Ovary (tissue), 9 donors: ENCODE results near the gene CSNK2A1. TPM values are rescaled to one million over a fixed set of nuclear protein-coding genes. Genes with fewer than 3 reads are reported as not detected.

Experiments used
- DNase-seq, 5 donors: peaks; one replicate each; pipeline ENCODE4 v3.0.0-alpha.2; 2019 to 2020
- H3K27ac ChIP-seq, 2 donors: fragments of 200-600 bp; one replicate each; pipeline versions ENCODE4 v1.5.1 to v1.8.0; 2019 to 2022
- H3K27me3 ChIP-seq: fragments of 200-600 bp; one replicate; pipeline ENCODE4 v1.8.0; 2022
- H3K36me3 ChIP-seq: fragments of 200-600 bp; sonication (generic); one replicate; pipeline ENCODE4 v1.5.1; 2019
- H3K4me1 ChIP-seq: one replicate; pipeline ENCODE4 v1.8.1; 2013; ENCODE audit warnings: mild to moderate bottlenecking, moderate library complexity; ENCODE audit not compliant: insufficient read depth
- H3K4me3 ChIP-seq: fragments of 200-600 bp; sonication (generic); one replicate; pipeline ENCODE4 v1.5.1; 2017
- H3K9me3 ChIP-seq, 2 donors: fragments of 200-600 bp in 1 of 2; sonication (generic) in 1 of 2; one replicate each; pipeline versions ENCODE4 v1.5.1 to v1.8.1; 2013 to 2019; ENCODE audit warnings: mild to moderate bottlenecking in 1 of 2, moderate library complexity in 1 of 2
- EP300 ChIP-seq: sonication (generic); formaldehyde crosslinking; IDR thresholded peaks from one replicate; pipeline ENCODE4 v1.6.1; 2017; ENCODE audit warnings: antibody characterized with exemption
- POLR2A ChIP-seq: fragments of 450-650 bp; IDR thresholded peaks from one replicate; pipeline ENCODE4 v1.6.1; 2017; ENCODE audit warnings: antibody characterized with exemption, mild to moderate bottlenecking, moderate library complexity
- WGBS, 3 donors: extraction: QIAGEN DNeasy Blood & Tissue Kit in 1 of 3; methylation state at CpG; one replicate each; pipeline versions ENCODE4 v1.1.5 to v1.1.7; 2013 to 2017; 5-methylcytosine and 5-hydroxymethylcytosine counted together
- intact Hi-C, 4 donors: fragments of 100-400 bp; cut with DNase I; formaldehyde crosslinking; loops; one replicate each; pipeline versions ENCODE4 v1.11.0 to v1.15.1; 2022 to 2023
- polyA plus RNA-seq, 2 donors: library from polyadenylated mRNA; stranded (reverse); fragments of 200-250 nt in 1 of 2; fragments of 350-450 nt in 1 of 2; fragmentation: Illumina TruSeq in 1 of 2; extraction: RNeasy Lipid Tissue Mini Kit (QIAGEN cat#74804) in 1 of 2; gene quantifications; one replicate each; pipeline ENCODE4 v1.2.3, GENCODE V29; 2013 to 2014
- total RNA-seq, 7 donors: library from RNA; depleted of rRNA in 2 of 7; stranded (reverse); fragments of >200 nt in 2 of 7; fragmentation: NEBNext Ultra II Directional in 3 of 7; extraction: Animal tissue kit (Norgen Biotek cat#: 25700) in 3 of 7; gene quantifications; one replicate each; pipeline versions ENCODE4 v1.1.0 to v1.2.4, GENCODE V29; 2016 to 2023
- TF ChIP-seq, protein P1 (sequence below), 3 donors: fragments of 450-650 bp in 2 of 3; fragments of 200-600 bp in 1 of 3; IDR thresholded peaks; one replicate each; pipeline versions ENCODE4 v1.5.1 to v1.8.0; 2016 to 2022; ENCODE audit warnings: antibody characterized with exemption in 3 of 3, mild to moderate bottlenecking in 1 of 3
- donor health status: DM: no; HTN: no; CAD: no; lungs with moderate emphysema.
- donor health status: DM: no; HTN: no; CAD: no.
- donor health status: Bipolar disorder and iron deficiency.
- donor health status: DM: yes; HTN: yes; CAD: no.
- donor health status: DM: no; HTN: no; CAD: no.
- donor health status: DM: yes; HTN: yes; CAD: no.

The CSNK2A1 gene
- total and polyA plus RNA-seq, 9 donors = 35.8 to 145 (median 95.7) TPM

DNA sequence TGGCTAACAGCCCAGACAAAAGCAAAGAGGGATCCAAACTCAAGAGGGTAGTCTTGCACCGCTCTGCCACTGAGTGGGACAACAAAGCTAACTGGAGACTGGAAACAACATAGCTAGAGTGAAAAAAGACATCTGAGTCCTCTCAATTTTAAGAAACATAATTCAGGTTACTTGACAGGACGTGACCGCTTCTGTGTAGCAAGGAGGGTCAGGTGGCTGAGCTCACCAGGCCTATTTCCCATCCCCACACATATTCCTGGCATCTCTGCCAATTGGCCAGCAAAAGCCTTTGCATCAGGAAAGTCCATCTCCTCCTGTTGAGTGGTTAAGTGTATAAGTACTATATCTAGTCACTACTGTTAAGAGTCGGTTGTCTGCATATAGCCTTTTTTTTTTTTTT is 55.9 kb downstream of the CSNK2A1 start:
- intact Hi-C loops = no loop called here
- H3K36me3 ChIP-seq = no peaks in the 10 kb centered on the region

DNA sequence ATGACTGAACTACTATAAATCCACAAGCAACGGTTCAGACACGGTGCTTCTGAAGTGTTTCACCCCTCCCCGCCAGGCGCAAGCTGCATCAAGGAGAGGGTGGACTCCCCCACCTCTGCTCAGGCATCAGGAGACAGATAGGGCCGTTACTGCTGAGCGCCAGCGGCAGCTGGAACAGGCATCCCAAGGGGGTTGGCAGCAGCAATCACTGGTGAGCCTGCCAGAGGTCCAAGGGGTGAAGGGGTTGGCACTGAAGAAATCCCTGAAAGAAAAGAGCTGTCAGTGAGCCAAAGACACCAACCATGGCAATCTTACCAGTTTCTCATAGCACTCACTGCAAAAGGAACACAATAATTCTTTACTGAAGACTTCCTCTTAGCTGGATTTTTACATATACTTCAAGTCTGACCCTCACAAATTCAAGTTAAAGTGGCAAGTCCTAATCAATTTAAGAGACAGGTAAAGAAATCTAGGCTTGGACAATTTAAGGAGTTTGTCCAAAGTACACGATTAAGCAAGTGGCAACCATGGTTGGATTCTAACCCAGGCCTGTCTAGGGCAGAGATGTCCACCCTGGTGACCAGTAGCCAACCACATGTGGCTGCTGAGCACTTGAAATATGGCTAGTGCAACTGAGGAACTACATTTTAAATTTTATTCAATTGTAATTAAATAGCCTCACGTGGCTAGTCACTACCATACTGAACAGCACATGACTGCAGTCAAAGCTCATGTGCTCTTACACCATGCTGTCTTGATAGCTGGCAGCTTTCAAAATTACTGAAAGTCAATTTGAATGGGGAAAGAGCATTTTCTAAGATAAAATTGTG is 59.6 kb downstream of the CSNK2A1 start:
- Histone ChIP-seq H3K27ac (no peak overlapping the region), H3K4me1 (no peaks in the 10 kb centered on the region), H3K4me3 (no peak overlapping the region), H3K27me3 (no peaks in the 10 kb centered on the region), H3K9me3 (no peaks in the 10 kb centered on the region), H3K36me3 (no peaks in the 10 kb centered on the region)
- 27 to 42% (median 29%) methylated on average over 9 of the region's 9 CpGs for WGBS, 3 donors
- intact Hi-C loops = no loop called here
- DNase-seq = peak in 4 of 5 donors; percentile 23 to 51 (median 38)
- TF ChIP-seq, protein P1, sequence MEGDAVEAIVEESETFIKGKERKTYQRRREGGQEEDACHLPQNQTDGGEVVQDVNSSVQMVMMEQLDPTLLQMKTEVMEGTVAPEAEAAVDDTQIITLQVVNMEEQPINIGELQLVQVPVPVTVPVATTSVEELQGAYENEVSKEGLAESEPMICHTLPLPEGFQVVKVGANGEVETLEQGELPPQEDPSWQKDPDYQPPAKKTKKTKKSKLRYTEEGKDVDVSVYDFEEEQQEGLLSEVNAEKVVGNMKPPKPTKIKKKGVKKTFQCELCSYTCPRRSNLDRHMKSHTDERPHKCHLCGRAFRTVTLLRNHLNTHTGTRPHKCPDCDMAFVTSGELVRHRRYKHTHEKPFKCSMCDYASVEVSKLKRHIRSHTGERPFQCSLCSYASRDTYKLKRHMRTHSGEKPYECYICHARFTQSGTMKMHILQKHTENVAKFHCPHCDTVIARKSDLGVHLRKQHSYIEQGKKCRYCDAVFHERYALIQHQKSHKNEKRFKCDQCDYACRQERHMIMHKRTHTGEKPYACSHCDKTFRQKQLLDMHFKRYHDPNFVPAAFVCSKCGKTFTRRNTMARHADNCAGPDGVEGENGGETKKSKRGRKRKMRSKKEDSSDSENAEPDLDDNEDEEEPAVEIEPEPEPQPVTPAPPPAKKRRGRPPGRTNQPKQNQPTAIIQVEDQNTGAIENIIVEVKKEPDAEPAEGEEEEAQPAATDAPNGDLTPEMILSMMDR (IDR thresholded peaks at IDR 0.05) = no peak
- TF ChIP-seq EP300 (no peak), POLR2A (no peak)

More for the DNA sequence above, 55.9 kb downstream of the CSNK2A1 start:
- no peaks in the 10 kb centered on the region for H3K4me1 ChIP-seq
- no peaks in the 10 kb centered on the region for H3K9me3 ChIP-seq
- 82 to 94% (median 85%) methylated on average over 4 of the region's 4 CpGs for WGBS, 3 donors
- H3K4me3 ChIP-seq = no peak overlapping the region
- no peaks in the 10 kb centered on the region for H3K27me3 ChIP-seq
- TF ChIP-seq EP300 (no peak), POLR2A (no peak)
- TF ChIP-seq, protein P1 (IDR thresholded peaks at IDR 0.05) = no peak
- no peak overlapping the region for H3K27ac ChIP-seq
- no peak for DNase-seq

DNA sequence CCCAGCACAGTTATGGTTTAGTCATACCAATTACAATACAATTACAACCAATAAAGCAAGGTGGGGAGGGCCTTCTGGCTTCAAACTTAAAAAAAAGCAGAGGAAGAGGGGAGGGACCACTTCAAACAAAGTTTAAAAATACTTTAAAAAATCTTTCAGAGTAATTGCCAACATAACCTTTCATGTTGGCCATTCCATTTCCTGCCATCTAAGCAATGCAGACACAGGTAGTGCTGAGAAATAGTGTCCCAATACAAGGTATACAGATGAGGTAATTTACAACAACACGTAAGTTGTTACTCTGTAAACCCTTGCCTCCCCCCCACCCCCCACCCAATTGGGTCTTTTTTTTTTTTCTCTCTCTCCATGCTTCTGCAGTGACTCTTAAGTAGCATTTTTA is 62.4 kb downstream of the CSNK2A1 start:
- Histone ChIP-seq H3K4me3 (no peak overlapping the region), H3K36me3 (no peaks in the 10 kb centered on the region), H3K9me3 (no peaks in the 10 kb centered on the region), H3K27me3 (no peaks in the 10 kb centered on the region), H3K4me1 (no peaks in the 10 kb centered on the region), H3K27ac (no peak overlapping the region)
- intact Hi-C loops = no loop called here
- WGBS, 3 donors = 85 to 92% (median 86%) methylated on average over 1 of the region's 1 CpG
- no peak for DNase-seq
- TF ChIP-seq POLR2A (no peak), EP300 (no peak)
- TF ChIP-seq, protein P1 (IDR thresholded peaks at IDR 0.05) = no peak

DNA sequence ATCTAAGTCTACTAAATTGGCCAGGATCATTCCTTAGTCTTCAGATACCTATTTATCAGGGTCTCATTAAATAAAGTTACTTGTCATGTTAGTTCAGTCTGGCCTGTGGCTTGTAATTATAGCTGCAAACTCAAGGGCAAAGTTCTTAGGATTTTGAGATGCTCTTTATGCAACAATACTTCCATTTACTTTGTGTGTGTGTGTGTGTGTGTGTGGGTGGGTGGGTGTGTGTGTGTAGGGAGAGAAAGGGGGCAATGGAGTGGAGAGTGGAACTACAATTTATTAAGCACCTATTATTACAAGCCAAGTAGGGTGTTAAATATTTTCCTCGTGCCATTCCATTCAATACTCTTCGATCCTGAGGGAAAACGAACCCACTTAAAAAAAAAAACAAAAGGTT is 63.5 kb downstream of the CSNK2A1 start:
- H3K9me3 ChIP-seq = no peaks in the 10 kb centered on the region
- intact Hi-C loops = no loop called here
- H3K36me3 ChIP-seq = no peaks in the 10 kb centered on the region
- no peak for DNase-seq
- no peak overlapping the region for H3K4me3 ChIP-seq
- TF ChIP-seq, protein P1 (IDR thresholded peaks at IDR 0.05) = no peak
- no peak for TF ChIP-seq EP300
- TF ChIP-seq POLR2A = no peak
- 22 to 38% (median 38%) methylated on average over 3 of the region's 3 CpGs for WGBS, 3 donors
- no peak overlapping the region for H3K27ac ChIP-seq
- H3K4me1 ChIP-seq = no peaks in the 10 kb centered on the region
- H3K27me3 ChIP-seq = no peaks in the 10 kb centered on the region
